Ovary (tissue), 10 donors: Measurements from ENCODE around the gene KDM2B. TPM values are rescaled to one million over a fixed set of nuclear protein-coding genes. Genes with fewer than 3 reads are reported as not detected.

ENCODE experiments used
- DNase-seq, 5 donors: peaks; one replicate each; pipeline ENCODE4 v3.0.0-alpha.2; 2019 to 2020
- H3K27ac ChIP-seq, 2 donors: fragments of 200-600 bp; one replicate each; pipeline versions ENCODE4 v1.5.1 to v1.8.0; 2019 to 2022
- H3K27me3 ChIP-seq: fragments of 200-600 bp; one replicate; pipeline ENCODE4 v1.8.0; 2022
- H3K36me3 ChIP-seq: fragments of 200-600 bp; sonication (generic); one replicate; pipeline ENCODE4 v1.5.1; 2019
- H3K4me1 ChIP-seq: one replicate; pipeline ENCODE4 v1.8.1; 2013; ENCODE audit warnings: mild to moderate bottlenecking, moderate library complexity; ENCODE audit not compliant: insufficient read depth
- H3K4me3 ChIP-seq: fragments of 200-600 bp; sonication (generic); one replicate; pipeline ENCODE4 v1.5.1; 2017
- H3K9me3 ChIP-seq, 2 donors: fragments of 200-600 bp in 1 of 2; sonication (generic) in 1 of 2; one replicate each; pipeline versions ENCODE4 v1.5.1 to v1.8.1; 2013 to 2019; ENCODE audit warnings: mild to moderate bottlenecking in 1 of 2, moderate library complexity in 1 of 2
- CTCF ChIP-seq, 3 donors: fragments of 450-650 bp in 2 of 3; fragments of 200-600 bp in 1 of 3; IDR thresholded peaks; one replicate each; pipeline versions ENCODE4 v1.5.1 to v1.8.0; 2016 to 2022; ENCODE audit warnings: antibody characterized with exemption in 3 of 3, mild to moderate bottlenecking in 1 of 3
- EP300 ChIP-seq: sonication (generic); formaldehyde crosslinking; IDR thresholded peaks from one replicate; pipeline ENCODE4 v1.6.1; 2017; ENCODE audit warnings: antibody characterized with exemption
- POLR2A ChIP-seq: fragments of 450-650 bp; IDR thresholded peaks from one replicate; pipeline ENCODE4 v1.6.1; 2017; ENCODE audit warnings: antibody characterized with exemption, mild to moderate bottlenecking, moderate library complexity
- WGBS, 3 donors: extraction: QIAGEN DNeasy Blood & Tissue Kit in 1 of 3; methylation state at CpG; one replicate each; pipeline versions ENCODE4 v1.1.5 to v1.1.7; 2013 to 2017; 5-methylcytosine and 5-hydroxymethylcytosine counted together
- intact Hi-C, 4 donors: fragments of 100-400 bp; cut with DNase I; formaldehyde crosslinking; loops; one replicate each; pipeline versions ENCODE4 v1.11.0 to v1.15.1; 2022 to 2023
- long read RNA-seq, 3 donors: library from polyadenylated mRNA in 2 of 3; unstranded in 2 of 3; transcript quantifications; one replicate each; pipeline ENCODE4 v2.0.0 and lab custom pipeline, GENCODE V29; 2021 to 2026
- polyA plus RNA-seq, 2 donors: library from polyadenylated mRNA; stranded (reverse); fragments of 200-250 nt in 1 of 2; fragments of 350-450 nt in 1 of 2; fragmentation: Illumina TruSeq in 1 of 2; extraction: RNeasy Lipid Tissue Mini Kit (QIAGEN cat#74804) in 1 of 2; gene quantifications; one replicate each; pipeline ENCODE4 v1.2.3, GENCODE V29; 2013 to 2014
- total RNA-seq, 7 donors: library from RNA; depleted of rRNA in 2 of 7; stranded (reverse); fragments of >200 nt in 2 of 7; fragmentation: NEBNext Ultra II Directional in 3 of 7; extraction: Animal tissue kit (Norgen Biotek cat#: 25700) in 3 of 7; gene quantifications; one replicate each; pipeline versions ENCODE4 v1.1.0 to v1.2.4, GENCODE V29; 2016 to 2023
- donor health status: DM: no; HTN: no; CAD: no; lungs with moderate emphysema.
- donor health status: DM: no; HTN: no; CAD: no.
- donor health status: Bipolar disorder and iron deficiency.
- donor health status: DM: yes; HTN: yes; CAD: no.
- donor health status: DM: no; HTN: no; CAD: no.
- donor health status: DM: yes; HTN: yes; CAD: no.

Gene KDM2B
- total RNA-seq = 10 to 100 TPM; 14.9 to 33.6 (median 26.1) TPM
- polyA plus RNA-seq = 10 to 100 TPM; 13.2 to 17.1 TPM
- long read RNA-seq, donor 1, partial matches to known transcripts = 14 of 24 reads
- long read RNA-seq, donor 1, other reads (novel, unspliced or antisense) = 10 of 24 reads
- long read RNA-seq, donor 2, partial matches to known transcripts = 16 of 16 reads
- long read RNA-seq, donor 2, other reads (novel, unspliced or antisense) = 0 of 16 reads
- long read RNA-seq, donor 3, partial matches to known transcripts = 2 of 8 reads
- long read RNA-seq, donor 3, other reads (novel, unspliced or antisense) = 6 of 8 reads

GRCh38 chr12:121580959-121581685 lies at the start of gene KDM2B:
Gene KDM2B (minus strand): TSS chr12:121581023. CDS start chr12:121580911, 112 bp downstream.
- no peaks in the 10 kb centered on the region for H3K27me3 ChIP-seq
- H3K9me3 ChIP-seq = no peaks in the 10 kb centered on the region
- intact Hi-C loops = no loop called here
- peak within 1 kb of the TSS; percentile 56 to 84 for H3K27ac ChIP-seq
- peaks cover 13% of the 10 kb centered on the region for H3K4me1 ChIP-seq
- DNase-seq = peak in 2 of 5 donors; percentile 39 to 42
- 14 to 20% (median 14%) methylated on average over 23 of the region's 23 CpGs for WGBS, 3 donors
- H3K36me3 ChIP-seq = no peaks in the 10 kb centered on the region
- peak within 1 kb of the TSS; percentile 43 for H3K4me3 ChIP-seq
- TF ChIP-seq POLR2A (no peak), CTCF (IDR thresholded peaks at IDR 0.05) (no peak), EP300 (no peak)

DNA sequence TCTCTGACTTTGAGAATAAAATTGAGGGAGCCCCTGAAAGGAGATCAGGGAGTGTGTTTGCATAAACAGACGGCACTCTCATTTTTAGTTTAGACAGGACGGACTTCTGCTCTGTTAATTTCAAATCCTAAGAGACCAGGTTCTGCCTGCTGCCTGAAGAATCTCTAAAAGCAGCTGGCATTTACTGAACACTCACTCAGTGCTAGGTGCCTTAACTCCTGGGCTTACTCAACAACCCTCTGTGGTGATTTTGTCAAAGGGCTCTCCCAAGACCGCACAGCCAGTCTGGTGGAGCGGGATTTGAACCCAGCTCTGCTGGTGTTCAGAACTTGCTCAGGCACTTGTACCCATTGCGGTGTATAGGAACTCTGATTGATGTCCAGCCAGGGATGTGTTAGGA lies 47.7 kb upstream of the KDM2B start:
- no peaks in the 10 kb centered on the region for H3K9me3 ChIP-seq
- no peak for DNase-seq
- WGBS, 3 donors = 62 to 64% (median 62%) methylated on average over 5 of the region's 5 CpGs
- peaks cover 14% of the 10 kb centered on the region for H3K4me1 ChIP-seq
- H3K27ac ChIP-seq = peak overlapping the region in 1 of 2 donors; percentile 60
- H3K36me3 ChIP-seq = no peaks in the 10 kb centered on the region
- no peaks in the 10 kb centered on the region for H3K27me3 ChIP-seq
- TF ChIP-seq EP300 = no peak
- TF ChIP-seq CTCF (IDR thresholded peaks at IDR 0.05) = no peak
- no peak for TF ChIP-seq POLR2A
- no peak overlapping the region for H3K4me3 ChIP-seq
- intact Hi-C loops = loop anchor here in 3 of 4 donors (5.0 to 10.0 kb wide), 5 partner anchors 51 to 131 kb away; no protein-coding TSS in a partner anchor

DNA sequence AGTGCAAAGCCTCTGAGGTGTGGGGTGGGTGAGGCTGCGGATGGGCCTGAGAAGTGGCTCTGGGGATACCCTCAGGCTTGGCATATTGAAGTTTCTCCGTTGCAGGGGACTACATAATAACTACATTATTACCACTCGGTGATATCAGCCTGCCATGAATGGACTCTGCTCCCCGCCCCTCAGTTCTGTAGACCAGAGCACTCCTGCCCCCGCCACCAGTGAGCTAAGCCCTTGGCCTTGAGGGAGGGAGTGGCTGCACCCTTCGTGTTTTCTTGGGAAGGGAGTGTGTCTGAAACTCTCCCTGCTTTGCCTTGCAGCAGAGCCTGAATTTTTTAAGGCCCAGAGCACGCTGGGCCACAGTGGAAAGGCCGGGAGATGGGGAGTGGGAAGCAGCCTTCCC lies 47.2 kb upstream of the KDM2B start:
- H3K27me3 ChIP-seq = no peaks in the 10 kb centered on the region
- no peaks in the 10 kb centered on the region for H3K9me3 ChIP-seq
- H3K27ac ChIP-seq = peak overlapping the region in 1 of 2 donors; percentile 77
- WGBS, 3 donors = 20 to 29% (median 26%) methylated on average over 6 to 8 of the region's 8 CpGs
- H3K36me3 ChIP-seq = no peaks in the 10 kb centered on the region
- H3K4me1 ChIP-seq = peaks cover 13% of the 10 kb centered on the region
- peak overlapping the region; percentile 58 for H3K4me3 ChIP-seq
- intact Hi-C loops = loop anchor here in 3 of 4 donors (5.0 to 10.0 kb wide), 5 partner anchors 51 to 131 kb away; no protein-coding TSS in a partner anchor
- DNase-seq = peak; percentile 55 to 72 (median 62)
- TF ChIP-seq CTCF (IDR thresholded peaks at IDR 0.05) (no peak), POLR2A (no peak), EP300 (no peak)

DNA sequence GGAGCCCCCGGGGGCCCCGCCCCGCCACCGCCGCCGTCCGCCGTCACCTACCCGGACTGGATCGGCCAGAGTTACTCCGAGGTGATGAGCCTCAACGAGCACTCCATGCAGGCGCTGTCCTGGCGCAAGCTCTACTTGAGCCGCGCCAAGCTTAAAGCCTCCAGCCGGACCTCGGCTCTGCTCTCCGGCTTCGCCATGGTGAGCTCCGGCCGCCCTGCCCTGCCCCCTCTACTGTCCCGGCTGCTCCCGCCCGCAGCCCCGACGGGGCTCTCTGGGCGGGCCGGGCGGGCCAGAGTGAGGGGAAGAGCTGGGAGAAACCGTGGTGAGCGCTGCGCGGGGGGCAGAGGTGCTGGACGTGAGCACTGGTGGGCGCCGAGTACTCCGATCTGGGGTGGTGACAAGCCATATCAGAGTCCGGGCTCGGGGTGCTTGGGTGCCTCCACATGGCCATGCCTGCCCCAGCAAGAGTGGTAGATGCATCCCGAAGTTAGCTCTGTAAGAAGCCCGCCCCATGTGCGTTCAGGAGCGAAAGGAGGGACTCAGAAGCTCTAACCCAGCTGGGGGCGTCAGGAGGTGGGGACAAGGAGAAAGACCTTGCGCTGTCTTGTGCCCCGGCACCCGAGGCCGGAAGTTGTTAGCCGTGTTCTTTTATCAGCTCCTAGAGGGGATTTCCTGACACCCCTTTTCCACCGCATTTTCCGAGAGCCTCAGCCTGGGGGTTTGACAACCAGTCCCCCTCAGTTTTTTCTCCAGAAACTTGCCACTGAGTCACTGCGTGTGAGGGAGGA lies 46.2 kb upstream of the KDM2B start:
- Histone ChIP-seq H3K27me3 (no peaks in the 10 kb centered on the region), H3K9me3 (no peaks in the 10 kb centered on the region), H3K36me3 (no peaks in the 10 kb centered on the region), H3K27ac (peak overlapping the region; percentile 77 to 87), H3K4me1 (peaks cover 5% of the 10 kb centered on the region), H3K4me3 (peak overlapping the region; percentile 58)
- peak; percentile 49 to 75 (median 61) for DNase-seq
- WGBS, 3 donors = 0 to 2% (median 1%) methylated on average over 25 to 52 of the region's 53 CpGs
- TF ChIP-seq EP300 (no peak), CTCF (IDR thresholded peaks at IDR 0.05) (peak in 1 of 3 donors; percentile 24)
- intact Hi-C loops = loop anchor here in 3 of 4 donors (5.0 to 10.0 kb wide), 5 partner anchors 50 to 130 kb away; no protein-coding TSS in a partner anchor
